Measurements from ENCODE around the gene EIF4G1. TPM values are rescaled to one million over a fixed set of nuclear protein-coding genes. Genes with fewer than 3 reads are reported as not detected.
"Not testable (repeated sequence)": the region's sequence is repeated elsewhere in the genome, so short reads cannot be mapped to it uniquely, and the experiment has no call there.

The EIF4G1 gene
- total RNA-seq, 1 donor from 2014 or later: 387 TPM

DNA sequence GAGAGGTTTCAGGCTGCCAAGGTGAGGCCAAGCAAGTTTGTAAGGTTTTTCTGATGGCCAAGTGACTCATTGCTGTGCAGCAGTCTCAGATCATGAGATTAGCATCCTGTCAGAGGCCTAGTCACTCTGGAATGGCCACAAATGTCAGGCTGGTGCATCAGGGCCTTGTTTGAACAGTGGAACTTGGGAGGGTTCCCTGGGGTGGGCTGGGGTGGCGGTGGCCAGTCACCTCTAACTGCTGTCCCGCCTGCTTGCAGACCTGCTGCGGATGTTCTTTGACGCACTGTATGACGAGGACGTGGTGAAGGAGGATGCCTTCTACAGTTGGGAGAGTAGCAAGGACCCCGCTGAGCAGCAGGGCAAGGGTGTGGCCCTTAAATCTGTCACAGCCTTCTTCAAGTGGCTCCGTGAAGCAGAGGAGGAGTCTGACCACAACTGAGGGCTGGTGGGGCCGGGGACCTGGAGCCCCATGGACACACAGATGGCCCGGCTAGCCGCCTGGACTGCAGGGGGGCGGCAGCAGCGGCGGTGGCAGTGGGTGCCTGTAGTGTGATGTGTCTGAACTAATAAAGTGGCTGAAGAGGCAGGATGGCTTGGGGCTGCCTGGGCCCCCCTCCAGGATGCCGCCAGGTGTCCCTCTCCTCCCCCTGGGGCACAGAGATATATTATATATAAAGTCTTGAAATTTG is 20.2 kb downstream of the EIF4G1 start:
- intact Hi-C loops (cut with micrococcal nuclease): loop anchor here (1.0 kb wide), 6 partner anchors 20 to 210 kb away; partner anchors contain the start of genes AP2M1, EIF4G1 and PSMD2

DNA sequence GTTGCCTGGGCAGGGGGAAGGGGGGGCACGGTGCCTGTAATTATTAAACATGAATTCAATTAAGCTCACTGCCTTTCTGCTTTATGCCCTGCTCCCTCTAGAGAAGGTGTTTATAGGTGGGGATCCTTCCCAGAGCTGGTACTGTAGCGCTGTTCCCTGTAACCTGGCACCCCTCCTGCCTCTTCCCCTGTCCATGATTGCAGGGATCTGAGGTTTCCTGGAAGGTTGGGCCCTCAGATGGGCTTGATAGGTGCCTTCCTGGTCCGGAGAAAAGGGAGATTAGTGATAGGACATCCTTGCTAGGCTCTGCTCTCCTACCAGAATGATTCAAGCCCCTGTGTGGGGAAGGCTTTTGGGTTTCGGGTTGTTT is 20.9 kb downstream of the EIF4G1 start:
- intact Hi-C loops (cut with micrococcal nuclease): loop anchor here (1.0 kb wide), 5 partner anchors 21 to 209 kb away; partner anchors contain the start of genes EIF4G1 and PSMD2

DNA sequence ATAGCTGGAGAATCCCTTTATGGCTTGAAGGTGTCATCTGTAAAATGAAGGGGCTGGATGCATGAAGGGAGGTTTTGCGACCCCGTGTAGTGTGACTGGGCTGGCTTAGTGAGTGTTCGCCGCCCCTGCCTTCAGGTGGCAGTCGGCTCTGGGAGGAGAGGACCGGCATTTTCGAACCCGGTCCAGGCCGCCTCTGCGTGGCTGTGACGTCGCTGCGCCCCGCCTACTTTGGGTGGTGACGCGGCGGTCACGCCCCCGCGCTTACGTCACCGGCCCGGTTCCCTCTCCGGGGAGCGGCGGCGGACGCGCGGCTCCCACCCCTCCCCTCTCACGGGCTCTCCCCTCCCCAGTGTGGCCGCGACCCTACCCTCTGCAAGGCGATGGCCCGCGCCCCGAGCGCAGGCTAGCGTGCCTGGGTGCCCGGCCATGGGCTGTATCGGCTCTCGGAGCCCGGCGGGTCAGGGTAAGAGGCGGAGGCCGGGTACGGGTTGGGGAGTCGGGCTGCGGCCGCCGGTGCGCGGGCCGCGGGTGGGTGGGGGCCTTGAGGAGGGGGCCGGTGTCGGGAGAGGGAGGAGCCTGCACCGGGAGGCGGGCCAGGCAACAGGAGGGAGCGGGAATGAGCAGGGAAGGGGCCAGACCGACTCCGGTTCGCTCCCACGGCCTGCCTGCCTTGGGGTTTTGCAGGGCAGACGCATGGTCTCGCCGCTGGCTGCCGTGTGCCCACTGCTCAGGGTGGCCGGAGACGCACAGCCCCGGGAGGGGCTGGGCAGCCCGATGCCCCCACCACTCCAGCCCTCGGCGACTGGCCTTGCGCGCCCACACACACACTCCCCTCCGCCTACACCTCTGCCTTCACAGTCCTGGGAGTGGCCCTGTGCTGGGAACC is 21.5 kb downstream of the EIF4G1 start:
- intact Hi-C loops (cut with micrococcal nuclease): loop anchor here (1.0 kb wide), 5 partner anchors 22 to 208 kb away; partner anchors contain the start of genes EIF4G1 and PSMD2

DNA sequence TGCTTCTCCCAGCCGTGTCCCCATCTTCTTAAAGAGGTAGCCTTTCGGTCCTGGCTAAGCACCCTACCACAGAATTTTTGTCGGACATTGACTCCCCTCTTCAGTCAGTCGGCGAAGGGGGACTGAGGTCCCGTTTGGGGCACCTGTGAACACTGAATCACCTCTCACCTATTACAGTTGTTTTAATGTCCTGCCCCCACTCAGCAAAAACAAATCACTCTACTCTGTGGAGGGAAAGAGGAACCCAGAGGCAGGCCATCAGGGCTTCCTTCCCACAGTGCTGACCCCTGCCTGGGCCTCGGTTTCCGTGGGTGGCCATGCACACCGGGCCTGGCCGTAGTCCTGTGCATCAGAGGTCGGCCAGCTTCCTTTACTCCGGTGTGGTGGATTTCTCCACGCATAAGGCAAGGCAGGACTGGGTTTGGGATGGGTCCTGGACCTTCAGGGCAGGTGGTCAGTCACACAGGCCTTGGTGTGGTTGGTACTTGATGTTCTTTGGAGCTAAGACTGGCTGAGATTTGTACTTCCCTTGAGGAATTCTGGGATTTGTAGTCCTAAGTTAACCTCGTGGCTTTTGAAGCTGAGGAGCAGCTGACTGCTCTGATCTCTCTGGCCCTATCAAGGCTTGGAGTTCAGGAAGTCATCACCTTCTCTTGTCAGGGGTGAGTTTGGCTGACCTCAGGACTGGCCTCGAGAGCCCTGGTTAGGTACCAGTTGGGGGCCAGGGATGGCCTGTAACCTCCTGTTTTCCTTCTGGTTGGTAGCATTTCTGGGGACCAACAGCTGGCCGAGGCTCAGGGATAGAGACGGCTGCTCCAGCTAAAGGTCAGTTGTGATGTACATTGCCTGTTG is 22.4 kb downstream of the EIF4G1 start:
- intact Hi-C loops (cut with micrococcal nuclease): no loop called here

DNA sequence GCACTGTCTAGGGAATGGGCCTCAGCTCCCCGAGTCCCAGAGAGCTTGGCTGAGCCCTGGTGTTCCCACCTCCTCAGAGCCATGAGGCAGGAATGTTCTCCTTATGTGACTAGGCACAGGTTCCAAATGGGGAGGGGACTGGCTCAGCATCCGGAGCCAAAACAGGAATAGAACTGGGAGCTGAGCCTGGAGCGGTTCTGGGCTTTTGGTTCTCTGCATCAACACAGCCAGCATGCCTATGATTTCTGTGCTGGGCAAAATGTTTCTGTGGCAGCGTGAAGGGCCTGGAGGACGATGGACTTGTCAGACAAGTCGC is 23.0 kb downstream of the EIF4G1 start, which contains the start of gene FAM131A:
FAM131A (plus strand) TSS at position 202 of the 316 bp plus-strand sequence; CDS start at position 233, 31 bp downstream.
- intact Hi-C loops (cut with micrococcal nuclease): no loop called here

DNA sequence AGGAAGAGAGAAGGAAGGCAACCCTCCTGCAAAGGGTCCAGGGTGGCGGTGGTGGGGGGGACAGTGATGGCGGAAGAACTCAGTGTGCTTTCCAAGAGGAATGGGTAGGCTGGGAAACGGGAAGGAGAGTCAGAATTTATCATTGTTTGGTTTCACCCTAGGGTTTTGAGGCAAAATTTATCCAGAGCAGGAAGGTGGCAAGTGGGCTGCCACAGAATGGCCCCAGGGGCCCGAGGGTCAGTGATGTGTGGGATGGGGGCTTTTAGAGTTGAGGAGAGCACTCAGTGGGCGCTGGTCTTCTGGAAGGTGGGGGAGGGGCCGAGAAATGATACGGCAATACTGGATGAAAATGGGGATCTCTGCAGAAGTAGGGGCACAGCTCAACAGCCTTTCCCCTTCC is 23.6 kb downstream of the EIF4G1 start:
- intact Hi-C loops (cut with micrococcal nuclease): no loop called here

DNA sequence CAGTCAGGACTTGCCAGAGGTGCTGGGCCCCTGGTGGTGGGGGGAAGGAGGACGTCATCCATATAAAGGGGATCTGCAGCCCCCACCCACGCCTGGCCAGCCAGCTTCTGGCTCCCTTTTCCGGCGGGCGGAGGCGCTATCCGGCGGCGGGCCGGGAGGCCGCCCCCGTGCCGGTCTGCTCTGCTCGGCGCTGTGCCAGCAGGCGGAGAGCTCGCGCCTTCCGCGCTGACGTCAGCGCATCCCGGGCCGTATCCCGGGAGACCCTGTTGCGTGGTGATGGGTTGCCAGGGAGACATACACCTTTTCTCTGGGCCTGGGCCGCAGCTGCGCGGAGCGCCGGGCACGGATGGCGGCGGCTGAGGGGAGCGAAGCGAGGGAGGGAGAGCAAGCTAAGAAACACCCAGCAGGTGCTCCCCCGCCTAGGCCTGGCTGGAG is 24.1 kb downstream of the EIF4G1 start:
- intact Hi-C loops (cut with micrococcal nuclease): no loop called here

DNA sequence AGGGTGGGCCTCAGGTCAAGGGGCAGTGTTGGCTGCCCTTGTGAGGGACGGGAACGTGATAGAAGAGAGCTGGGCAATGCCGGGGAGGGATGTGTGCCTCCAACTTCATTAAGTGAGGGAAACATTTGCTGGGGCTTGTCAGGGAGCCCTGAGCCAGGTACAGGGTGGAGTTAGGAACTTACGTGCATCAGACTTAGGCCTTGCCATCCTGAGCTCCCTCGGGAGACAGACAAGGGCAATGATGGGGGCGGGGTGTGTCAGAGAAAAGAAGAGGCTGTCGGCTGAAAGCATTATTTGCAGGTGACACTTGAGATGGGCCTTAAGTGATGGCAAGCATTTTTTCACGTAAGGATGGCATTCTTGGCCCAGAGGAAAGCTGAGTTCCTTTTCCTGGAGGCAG is 24.6 kb downstream of the EIF4G1 start:
- intact Hi-C loops (cut with micrococcal nuclease): no loop called here

DNA sequence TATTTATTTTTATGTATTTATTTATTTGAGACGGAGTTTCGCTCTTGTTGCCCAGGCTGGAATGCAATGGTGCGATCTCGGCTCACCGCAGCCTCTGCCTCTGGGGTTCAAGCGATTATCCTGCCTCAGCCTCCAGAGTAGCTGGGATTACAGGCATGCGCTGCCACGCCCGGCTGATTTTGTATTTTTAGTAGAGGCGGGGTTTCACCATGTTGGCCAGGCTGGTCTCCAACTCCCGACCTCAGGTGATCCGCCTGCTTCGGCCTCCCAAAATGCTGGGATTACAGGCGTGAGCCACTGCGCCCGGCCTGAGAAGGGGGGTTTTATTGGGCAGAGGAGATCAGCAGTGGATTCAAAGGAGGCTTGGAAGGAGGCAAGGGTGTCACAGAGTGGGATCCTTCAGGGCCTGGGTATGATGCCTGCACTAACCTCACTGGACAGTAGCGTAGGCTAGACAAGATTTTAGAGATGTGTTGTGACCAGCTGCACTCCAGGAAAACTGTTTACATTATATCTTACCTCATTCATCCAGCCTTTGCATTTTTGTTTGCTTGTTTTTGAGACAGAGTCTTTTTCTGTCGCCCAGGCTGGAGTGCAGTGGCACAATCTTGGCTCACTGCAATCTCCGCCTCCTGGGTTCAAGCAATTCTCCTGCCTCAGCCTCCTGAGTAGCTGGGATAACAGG is 25.2 kb downstream of the EIF4G1 start:
- intact Hi-C loops (cut with micrococcal nuclease): not testable (repeated sequence)

DNA sequence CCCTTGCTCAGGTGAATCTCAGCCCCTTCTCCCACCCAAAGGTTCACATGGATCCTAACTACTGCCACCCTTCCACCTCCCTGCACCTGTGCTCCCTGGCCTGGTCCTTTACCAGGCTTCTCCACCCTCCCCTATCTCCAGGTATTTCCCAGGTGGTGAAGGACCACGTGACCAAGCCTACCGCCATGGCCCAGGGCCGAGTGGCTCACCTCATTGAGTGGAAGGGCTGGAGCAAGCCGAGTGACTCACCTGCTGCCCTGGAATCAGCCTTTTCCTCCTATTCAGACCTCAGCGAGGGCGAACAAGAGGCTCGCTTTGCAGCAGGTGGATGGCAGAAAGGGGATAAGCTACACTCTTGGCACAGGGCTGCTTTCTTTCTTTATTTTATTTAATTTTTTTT is 27.5 kb downstream of the EIF4G1 start:
- intact Hi-C loops (cut with micrococcal nuclease): no loop called here

DNA sequence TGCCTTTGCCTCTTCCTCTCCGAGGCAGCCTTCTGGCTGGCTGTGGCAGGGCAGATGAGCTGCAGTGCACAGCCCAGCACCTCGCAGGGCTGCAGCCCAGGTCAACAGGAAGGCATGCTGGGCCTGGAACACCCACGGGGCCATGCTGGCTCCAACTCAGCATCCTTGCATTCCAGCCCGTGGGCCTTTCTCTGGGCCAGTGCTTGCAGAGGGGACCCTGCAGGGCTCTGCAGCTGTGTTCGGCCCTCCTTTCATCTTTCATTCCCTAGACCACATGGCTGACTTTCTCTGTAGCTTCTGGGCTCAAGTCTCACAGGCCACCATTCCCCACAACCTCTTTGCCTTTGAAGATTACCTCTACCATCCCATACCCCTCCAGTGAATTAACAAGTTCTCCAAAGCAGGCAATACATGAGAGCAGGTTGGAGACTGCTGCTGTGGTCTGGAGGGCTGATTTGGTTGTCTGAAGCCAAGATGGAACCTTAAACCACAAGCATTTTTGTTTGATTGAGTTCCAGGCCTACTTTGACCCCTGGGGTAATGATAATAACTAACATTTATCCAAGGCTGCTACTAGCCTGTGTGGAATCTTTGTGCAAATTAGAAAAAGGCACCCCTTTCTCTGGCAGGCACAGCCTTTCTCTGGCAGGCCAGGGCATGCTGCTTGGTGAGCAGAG is 28.9 kb downstream of the EIF4G1 start:
- intact Hi-C loops (cut with micrococcal nuclease): no loop called here

DNA sequence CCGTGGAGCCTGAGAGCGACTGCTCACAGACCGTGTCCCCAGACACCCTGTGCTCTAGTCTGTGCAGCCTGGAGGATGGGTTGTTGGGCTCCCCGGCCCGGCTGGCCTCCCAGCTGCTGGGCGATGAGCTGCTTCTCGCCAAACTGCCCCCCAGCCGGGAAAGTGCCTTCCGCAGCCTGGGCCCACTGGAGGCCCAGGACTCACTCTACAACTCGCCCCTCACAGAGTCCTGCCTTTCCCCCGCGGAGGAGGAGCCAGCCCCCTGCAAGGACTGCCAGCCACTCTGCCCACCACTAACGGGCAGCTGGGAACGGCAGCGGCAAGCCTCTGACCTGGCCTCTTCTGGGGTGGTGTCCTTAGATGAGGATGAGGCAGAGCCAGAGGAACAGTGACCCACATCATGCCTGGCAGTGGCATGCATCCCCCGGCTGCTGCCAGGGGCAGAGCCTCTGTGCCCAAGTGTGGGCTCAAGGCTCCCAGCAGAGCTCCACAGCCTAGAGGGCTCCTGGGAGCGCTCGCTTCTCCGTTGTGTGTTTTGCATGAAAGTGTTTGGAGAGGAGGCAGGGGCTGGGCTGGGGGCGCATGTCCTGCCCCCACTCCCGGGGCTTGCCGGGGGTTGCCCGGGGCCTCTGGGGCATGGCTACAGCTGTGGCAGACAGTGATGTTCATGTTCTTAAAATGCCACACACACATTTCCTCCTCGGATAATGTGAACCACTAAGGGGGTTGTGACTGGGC is 30.3 kb downstream of the EIF4G1 start:
- intact Hi-C loops (cut with micrococcal nuclease): no loop called here

DNA sequence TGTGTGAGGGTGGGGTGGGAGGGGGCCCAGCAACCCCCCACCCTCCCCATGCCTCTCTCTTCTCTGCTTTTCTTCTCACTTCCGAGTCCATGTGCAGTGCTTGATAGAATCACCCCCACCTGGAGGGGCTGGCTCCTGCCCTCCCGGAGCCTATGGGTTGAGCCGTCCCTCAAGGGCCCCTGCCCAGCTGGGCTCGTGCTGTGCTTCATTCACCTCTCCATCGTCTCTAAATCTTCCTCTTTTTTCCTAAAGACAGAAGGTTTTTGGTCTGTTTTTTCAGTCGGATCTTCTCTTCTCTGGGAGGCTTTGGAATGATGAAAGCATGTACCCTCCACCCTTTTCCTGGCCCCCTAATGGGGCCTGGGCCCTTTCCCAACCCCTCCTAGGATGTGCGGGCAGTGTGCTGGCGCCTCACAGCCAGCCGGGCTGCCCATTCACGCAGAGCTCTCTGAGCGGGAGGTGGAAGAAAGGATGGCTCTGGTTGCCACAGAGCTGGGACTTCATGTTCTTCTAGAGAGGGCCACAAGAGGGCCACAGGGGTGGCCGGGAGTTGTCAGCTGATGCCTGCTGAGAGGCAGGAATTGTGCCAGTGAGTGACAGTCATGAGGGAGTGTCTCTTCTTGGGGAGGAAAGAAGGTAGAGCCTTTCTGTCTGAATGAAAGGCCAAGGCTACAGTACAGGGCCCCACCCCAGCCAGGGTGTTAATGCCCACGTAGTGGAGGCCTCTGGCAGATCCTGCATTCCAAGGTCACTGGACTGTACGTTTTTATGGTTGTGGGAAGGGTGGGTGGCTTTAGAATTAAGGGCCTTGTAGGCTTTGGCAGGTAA is 31.1 kb downstream of the EIF4G1 start:
- intact Hi-C loops (cut with micrococcal nuclease): no loop called here

DNA sequence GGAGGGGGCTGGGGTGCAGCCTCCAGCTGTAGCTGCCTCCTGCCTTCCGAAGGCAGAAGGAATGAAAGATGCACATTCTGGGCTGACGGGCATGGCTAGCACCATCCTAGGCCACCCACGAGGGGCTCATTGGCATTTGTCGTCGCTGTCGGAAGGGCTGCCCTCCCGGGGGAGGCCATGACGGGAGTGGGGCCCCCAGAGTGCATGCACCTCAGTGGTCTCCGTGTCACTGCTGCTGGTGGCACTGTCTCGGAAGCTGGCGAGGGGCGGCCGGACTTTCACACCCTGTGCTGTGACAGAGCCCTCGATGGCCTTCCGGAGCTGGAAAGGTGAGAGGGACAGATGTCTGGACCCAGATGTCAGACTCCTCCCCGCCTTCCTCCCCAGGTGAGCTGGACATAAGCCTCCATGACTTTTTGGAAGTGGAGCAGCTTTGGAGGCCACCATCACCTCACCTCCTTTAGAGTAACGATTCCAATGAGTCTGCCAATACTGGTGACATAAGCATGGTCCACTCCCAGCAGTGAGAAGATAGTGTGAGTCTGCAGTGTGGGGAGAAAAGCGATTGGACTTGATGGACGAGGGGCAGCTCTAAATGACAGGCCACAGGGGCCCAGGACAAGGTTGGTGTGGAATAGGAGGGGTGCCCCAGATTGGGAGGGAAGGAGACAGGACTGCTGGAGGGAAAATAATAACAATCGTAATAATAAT is 32.2 kb downstream of the EIF4G1 start:
- intact Hi-C loops (cut with micrococcal nuclease): no loop called here

DNA sequence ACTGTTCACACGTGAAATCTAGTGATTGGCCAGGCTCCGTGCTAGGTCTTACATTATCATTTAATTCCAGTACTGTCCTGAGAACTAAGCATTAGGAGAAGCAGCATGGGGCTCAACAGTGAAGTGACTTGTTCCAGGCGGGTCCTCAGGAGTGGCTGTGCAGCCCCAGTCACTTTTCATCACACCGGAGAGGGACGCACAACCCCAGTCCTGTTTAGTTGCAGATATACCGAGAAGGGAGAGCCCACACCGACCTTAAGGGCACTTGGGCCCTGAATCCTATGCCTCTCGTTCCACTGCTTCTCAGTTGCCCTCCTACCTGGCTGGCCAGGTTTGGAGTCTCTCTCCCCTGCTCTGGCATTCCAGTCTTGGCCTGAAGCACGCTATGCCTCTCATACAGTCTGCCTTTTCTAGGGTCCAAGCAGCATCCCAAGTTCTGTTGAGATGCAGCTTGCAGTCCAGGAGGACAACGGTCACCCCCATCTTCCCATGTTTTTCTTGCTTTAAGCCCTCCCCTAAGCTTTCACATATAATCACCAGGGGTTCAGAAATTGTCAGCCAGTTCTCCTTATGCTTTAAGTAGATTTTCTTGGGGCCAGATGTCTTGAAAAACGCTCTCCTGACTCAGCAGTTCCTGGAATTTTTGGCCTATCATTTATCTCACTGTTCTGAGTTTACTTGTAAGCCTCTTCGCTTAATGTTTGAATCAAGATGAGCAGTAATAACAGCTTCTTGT is 33.1 kb downstream of the EIF4G1 start:
- intact Hi-C loops (cut with micrococcal nuclease): no loop called here

DNA sequence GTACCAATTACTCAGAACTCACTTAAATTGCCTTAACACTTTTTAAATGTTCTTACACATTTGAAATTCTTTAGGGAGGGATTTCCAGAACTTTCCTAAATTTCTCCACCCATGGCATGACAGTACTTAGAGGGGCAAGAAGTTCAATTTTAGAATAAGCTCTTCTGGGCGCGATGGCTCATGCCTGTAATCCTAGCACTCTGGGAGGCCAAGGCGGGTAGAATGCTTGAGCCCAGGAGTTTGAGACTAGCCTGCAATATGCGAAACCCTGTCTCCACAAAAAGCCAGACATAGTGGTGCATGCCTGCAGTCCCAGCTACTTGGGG is 33.6 kb downstream of the EIF4G1 start:
- intact Hi-C loops (cut with micrococcal nuclease): no loop called here
